Choroid plexus epithelial cell (primary cell): ENCODE results near the gene SCAI.

Experiments used
- DNase-seq: peaks from one replicate; pipeline ENCODE4 v3.0.0-alpha.2; 2010; ENCODE audit warnings: low read depth
- H3K4me3 ChIP-seq: 2 replicates; pipeline ENCODE4 v1.5.1; 2011; ENCODE audit warnings: low read depth, mild to moderate bottlenecking, control low read depth, low read length, moderate library complexity
- CTCF ChIP-seq: conservative IDR thresholded peaks from 2 replicates; pipeline ENCODE4 v1.5.1; 2011; ENCODE audit warnings: low read depth, mild to moderate bottlenecking, control low read depth, inconsistent platforms, low read length, moderate library complexity

Gene SCAI

GRCh38 chr9:124950050-124950718, 193.1 kb downstream of the SCAI start:
- H3K4me3 ChIP-seq = no peak overlapping the region
- TF ChIP-seq CTCF = no peak
- DNase-seq = no peak

DNA sequence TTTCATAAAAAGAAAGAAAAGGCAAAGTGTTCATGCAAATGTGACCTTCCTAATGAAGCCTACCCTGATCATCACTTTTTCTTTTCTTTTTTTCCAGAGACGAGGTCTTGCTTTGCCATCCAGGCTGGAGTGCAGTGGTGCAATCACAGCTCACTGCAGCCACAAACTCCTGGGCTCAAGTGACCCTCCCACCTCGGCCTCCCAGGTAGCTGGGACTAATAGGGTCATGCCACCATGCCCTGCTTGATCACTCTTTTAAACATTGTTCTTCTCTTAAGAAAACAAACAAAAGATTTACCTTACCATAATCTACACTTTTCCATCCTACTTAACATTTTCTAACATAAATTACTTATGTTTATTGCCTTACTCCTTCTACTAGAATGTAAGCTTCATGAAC, 193.9 kb downstream of the SCAI start:
- H3K4me3 ChIP-seq = no peak overlapping the region
- DNase-seq = no peak
- TF ChIP-seq CTCF = no peak

- TF ChIP-seq CTCF = no peak
- H3K4me3 ChIP-seq = no peak overlapping the region
- DNase-seq = no peak
These were observed 195.5 kb downstream of the SCAI start for GRCh38 chr9:124947727-124948391.

DNA sequence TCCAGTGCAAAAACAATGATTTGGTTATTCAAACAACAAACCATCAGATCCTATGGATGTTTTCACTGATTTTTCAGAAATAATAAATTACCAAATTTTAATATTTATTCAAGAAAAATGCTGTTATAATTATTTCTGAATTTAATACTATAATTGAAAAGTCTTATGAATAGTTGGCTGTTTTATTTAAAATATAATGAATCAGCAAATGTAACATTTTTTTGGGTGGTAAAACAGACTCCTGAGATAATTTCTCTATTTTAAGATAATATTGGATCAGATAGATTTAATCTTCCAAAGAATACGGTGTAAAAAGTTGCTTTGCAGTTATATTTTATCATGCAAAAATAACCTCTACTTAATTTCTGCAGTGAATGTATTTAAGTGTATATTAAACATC, 197.2 kb downstream of the SCAI start:
- no peak for DNase-seq
- TF ChIP-seq CTCF = no peak

GRCh38 chr9:124941679-124942561, 201.4 kb downstream of the SCAI start:
- DNase-seq = peak; percentile 71
- peak; percentile 6 for TF ChIP-seq CTCF
- peak overlapping the region; percentile 89 for H3K4me3 ChIP-seq

More for the DNA sequence above, 197.2 kb downstream of the SCAI start:
- H3K4me3 ChIP-seq = no peak overlapping the region

DNA sequence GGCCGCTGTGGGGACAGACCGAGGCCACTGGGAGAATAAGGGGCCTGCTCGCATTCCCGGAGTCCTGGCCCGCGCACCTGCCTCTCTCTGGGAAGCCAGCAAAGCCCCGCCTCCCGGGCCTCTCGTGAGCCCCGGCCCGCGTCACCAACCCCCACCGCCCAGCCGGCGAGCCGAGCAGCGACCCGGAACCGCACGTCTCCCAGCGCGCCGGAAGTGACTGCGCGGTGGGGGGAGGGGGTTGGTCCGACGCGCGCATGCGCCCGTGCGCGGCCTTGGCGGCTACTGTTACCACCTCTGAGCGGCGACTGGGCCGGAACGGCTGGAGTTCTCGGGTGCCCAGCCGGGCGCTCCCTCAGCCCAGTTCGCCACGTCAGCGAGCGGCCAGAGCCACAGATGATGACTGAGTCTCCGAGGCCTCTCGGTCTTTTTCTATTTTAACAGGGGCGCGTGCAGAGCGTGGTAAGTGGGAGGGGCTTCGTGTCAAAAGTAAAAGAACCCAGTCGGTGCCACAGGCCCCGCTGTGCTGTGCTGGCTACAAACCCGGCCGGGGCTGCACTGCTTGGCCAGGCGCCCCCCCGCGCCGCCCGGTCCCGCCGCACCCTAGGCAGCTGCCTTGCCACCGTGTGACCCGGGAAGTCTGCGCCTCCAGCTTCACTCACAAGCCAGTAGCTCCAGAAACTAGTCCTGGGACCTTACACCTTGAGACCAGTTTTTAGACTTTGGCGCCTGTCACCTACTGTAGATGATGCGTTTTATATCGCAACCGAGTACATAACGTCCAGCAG, 202.2 kb downstream of the SCAI start, which contains the start of gene GOLGA1:
Gene GOLGA1, minus strand, starts transcription at position 190 of the 785 bp plus-strand sequence. CDS start 2,372 bp downstream, outside the sequence.
- peak within 1 kb of the TSS; percentile 89 for H3K4me3 ChIP-seq
- peak; percentile 96 for DNase-seq
- no peak for TF ChIP-seq CTCF
